ENCODE results near the gene CRYBA2. TPM values are rescaled to one million over a fixed set of nuclear protein-coding genes. Genes with fewer than 3 reads are reported as not detected.

Gene CRYBA2
- total RNA-seq, 1 experiment from 2014 or later = 0.17 TPM

DNA sequence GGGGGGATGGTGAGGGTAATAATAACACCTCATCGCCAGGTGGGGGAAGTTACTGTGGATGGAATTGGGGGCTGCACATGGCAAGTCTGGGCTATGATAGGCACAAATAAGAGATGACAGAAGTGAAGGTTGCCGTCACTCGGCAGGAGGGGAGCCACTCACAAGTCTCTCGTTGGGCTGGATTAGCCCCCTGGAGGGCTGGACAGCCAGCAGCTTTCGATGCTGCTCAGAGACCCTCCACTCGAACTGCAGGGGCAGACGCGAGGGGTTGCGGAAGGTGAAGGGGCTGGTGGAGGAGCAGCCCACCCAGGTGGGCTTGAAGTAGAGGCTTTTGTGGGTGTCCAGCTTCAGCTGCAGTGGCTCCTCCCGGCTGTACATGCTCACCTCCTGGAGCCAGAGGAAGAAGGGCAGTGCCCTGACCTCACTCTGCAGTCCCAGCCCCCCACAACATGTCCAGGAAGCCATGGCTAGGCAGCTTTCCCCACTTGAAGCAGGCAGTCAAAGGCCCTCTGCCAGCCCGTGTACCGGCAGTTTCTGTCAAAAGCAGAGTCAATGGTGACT lies 29.9 kb upstream of the CRYBA2 start:
- DNase-seq (ENCODE audit: low read depth) = no peak

DNA sequence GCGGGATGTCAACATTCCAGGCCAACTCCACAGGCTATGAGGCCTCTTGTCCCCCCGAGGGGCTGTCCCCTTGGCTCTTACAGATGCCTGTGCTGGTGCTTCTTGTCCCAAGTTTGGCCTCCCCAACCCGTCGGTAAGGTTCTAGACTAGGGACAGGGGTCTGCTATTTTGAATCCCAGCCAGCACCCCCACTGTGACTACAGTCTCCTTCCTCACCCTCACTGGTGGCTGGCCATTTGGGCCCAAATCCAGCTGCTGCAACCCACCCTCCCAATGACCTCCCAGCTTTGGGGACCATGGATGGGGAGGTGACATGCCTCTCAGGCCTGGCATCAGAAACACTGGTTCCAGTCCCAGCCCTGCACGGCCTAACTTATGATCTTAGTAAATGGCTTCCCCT lies 29.4 kb upstream of the CRYBA2 start:
- no peak for DNase-seq (ENCODE audit: low read depth)

DNA sequence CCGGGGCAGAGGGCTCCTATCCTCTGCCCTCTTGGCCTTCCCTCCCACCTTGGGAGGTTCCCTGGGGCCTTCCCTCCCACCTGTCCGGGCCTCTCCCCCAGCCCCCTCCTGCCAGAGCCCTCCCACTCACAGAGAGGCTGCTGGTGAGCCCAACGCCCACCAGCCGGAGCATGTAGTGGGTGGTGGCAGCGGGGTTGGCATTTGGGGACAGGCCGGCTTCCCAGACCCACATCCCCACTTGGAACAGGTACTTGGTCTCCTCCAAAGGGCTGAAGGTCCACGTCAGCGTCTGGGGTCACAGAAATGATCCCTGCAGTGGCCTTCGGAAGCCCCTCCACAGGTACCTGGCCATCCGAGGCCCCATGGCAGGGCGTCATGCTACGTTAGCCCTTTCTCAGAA lies 28.8 kb upstream of the CRYBA2 start:
- DNase-seq (ENCODE audit: low read depth) = no peak

DNA sequence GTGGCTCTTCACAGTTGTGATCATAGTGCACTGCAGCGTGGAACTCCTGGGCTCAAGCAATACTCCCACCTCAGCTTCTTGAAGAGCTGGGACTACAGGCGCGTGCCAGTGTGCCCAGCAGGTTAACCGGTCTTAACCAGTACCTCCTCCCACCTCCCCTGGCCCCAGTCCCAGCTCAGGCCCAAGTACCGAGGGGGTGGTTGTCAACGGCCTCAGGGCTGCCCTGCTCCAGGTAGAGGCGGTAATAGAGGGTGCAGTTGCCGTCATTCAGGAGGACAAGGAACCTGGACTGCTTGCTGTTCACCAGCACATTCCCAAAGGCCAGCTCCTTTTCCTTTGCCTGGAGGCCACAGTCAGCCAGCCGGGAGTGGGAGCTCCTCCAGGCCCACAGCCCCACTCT lies 28.4 kb upstream of the CRYBA2 start:
- no peak for DNase-seq (ENCODE audit: low read depth)

DNA sequence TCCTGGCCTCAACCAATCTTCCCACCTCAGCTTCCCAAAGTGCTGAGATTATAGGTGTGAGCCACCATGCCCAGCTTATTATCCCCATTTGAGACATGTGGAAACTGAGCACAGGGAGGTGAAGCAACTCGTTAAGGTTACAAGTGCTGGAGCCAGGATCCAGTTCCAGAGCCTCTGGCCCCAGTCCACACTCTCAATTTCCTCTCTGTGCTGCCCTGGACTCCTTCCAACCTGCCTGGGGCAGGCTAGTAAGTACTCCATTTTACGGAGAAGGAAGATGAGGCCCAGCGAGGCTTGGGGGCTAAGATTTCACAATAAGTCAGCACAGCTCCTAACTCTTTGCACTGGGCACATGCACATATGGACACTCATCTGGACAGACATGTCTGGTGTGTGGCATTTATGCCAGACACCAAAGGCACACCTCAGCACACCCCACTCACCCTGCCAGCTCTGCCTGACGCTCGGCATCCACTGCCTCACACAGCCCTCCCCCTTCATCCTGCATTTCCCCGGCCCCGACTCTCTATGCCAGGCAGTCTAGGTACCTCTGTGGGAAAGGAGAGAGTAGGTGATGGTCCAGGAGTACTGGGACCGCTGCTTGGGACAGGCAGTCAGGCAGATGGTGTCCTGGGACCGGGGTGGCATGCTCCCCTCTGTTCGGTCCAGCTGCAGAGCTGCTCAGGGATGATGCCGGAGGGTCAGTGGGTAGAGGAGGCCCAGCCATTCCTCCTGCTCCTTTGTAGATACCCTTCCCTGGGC lies 27.6 kb upstream of the CRYBA2 start:
- DNase-seq (ENCODE audit: low read depth) = peak; percentile 19

DNA sequence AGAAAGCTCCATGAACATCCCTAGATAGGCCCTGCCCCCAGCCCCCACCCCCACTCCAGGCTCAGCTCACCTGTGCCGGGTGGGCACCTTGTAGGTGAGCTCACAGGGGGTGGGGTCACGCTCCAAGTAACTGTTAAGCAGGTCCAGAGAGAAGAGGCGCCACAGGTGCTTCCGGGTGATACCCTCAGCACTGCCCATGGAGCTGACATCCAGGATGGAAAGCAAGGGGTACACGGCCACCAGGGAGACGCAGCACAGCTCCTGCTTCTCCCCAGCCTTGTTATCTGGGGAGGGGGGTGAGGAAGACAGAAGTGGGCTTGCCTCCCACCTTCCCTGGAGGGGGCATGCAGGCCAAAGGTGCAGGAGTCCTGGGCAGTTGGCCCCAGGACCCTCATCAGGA lies 26.2 kb upstream of the CRYBA2 start:
- DNase-seq (ENCODE audit: low read depth) = no peak

DNA sequence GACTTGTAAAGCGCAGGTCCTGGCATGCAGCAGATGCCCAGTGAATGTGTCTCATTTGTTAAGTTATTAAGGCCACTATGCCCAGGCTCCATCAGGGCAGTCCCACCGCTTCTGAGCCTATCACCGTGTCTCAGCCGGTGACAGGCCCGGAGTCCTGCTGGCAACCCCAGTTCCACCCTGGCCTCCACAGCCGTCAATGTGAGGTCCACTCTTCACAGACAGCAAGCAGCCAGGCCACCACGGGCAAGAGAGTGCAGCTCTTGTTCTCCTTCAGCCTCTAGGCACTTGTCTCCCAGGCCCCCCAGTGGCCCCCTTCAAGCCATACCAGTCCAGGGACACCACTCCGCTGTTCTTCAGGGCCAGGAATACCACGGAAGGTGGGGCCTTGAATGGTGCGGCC lies 25.5 kb upstream of the CRYBA2 start:
- no peak for DNase-seq (ENCODE audit: low read depth)

DNA sequence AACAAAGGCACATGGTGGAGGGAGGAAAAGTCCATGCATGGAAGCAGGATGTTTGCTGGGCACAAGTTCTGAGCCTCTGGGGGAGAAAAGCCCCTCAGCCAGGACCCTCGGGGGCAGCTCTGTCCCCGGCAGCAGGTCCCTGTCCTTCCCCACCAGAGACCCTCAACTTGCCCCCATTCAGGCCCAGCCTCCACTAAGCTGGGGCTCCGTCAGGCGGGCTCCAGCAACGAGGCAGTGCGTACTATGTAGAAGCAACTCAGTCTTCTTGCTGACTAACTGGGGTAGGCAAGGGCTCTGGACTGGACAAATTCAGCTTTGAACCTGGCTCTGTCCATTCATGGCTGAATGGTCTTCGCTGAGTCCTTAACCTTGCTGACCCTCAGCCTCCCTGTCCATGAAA lies 25.1 kb upstream of the CRYBA2 start:
- no peak for DNase-seq (ENCODE audit: low read depth)

DNA sequence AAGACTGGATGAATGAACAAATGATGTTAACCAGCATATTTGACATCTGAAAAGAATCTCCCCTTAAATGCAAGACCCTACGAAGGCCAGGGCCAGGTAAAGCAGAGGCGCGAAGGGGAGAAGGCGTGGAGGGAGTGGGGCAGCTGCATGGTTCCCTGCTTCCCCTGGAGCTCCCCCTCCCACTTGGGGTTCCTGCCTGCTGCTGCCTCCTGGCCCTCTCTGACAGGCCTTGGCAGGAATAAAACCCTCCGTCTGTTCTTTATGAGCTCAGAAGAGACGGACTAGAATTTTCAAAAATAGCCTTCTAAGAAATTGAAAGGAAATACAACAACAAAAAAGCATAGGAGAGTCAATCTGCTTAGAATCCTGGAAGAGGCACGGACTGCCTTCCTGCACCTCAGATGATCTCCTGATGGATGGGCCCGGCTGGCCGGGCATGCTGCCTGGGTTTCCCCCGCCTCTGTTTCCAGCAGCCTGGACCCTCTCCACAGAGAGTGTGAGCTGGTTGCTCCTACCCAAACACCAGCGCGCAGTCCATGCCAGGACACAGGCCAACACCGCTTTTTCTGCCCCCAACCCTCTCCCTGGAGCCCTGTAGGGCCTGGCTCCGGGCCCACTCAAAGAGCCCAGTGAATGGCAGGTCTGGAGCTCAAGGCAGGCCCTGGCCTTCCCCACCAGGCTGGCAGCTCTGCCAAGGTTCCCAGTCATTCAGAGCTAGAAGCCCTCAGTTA lies 24.1 kb upstream of the CRYBA2 start:
- no peak for DNase-seq (ENCODE audit: low read depth)

DNA sequence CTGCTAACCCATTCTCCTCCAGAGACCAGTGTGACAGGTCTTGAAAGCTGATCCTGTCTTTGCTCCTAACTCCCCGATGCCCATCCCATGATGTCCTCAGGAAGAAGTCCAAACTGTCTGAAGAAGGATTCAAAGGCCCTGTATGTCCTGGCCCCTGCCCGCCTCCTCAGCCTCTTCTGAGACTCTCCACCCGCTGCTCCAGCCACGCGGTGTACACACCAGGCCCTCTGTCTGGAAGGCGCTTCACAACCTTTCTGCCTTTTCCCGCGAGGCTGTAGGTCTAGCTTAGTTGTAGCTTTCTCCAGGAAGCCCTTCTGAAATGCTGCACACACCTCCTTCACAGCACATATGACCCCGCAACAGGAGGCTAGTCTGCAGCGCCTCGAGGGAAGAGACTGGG lies 23.5 kb upstream of the CRYBA2 start:
- no peak for DNase-seq (ENCODE audit: low read depth)

DNA sequence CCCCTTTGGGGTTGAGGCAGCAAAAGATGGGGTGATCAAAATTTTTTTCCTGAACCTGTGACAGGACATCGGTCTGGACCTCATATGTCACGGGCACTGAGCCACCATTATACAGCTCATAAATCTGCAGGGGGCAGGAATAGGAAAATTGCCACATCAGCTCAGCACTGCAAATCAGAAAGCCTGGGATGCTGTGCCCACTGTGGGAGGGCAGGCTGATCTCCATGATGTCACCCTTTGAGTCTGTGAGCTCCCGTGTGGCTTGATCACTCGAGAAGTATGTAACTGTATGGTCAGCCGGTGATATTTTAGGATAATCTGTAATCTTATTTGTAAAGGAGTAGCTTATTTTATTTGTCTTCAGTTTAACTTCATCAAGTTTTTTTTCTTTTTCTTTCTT lies 17.7 kb upstream of the CRYBA2 start:
- DNase-seq (ENCODE audit: low read depth) = no peak

DNA sequence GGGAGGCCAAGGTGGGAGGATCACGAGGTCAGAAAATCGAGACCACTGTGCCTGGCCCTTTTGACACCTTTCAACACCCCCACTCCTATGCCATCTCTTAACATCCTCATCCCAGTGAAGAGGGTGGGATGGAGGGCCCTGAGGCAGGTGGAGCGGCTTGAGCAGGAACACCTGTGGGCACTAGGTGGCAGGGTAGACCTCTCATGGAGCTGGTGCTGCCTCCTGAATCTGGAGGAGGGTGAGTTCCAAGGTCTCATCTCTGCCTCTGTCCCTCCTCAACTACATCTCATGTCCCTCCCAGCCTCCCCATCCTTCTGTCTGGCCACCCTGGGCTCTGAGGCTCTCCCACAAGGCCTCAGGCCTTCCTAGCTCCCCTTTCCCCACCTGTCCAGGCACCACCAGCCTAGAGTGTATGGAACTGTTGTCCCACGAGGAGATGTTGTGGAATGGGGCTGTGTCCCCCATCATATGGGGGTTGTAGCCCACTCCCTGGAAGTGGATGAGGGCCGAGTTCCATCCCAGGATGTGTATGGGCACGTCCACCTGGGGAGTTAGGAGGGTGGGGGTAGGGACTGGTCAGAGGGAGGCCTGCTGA lies 17.0 kb upstream of the CRYBA2 start:
- peak; percentile 32 for DNase-seq (ENCODE audit: low read depth)

DNA sequence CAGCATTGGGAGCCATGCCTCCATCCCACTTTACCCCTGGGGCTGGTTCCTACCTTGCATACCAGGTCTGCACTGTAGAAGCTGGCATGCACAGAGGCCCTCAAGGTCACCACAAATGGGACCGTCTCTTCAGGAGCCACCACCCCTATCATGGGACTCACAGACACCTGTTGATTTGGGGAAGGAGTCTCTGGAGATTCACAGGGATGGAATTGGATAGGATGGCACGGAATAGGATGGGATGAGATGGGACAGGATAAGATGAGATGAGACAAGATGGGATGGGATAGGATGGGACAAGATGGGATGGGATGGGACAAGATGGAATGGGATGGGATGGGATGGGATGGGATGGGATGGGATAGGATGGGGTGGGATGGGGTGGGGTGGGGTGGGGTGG lies 16.1 kb upstream of the CRYBA2 start:
- no peak for DNase-seq (ENCODE audit: low read depth)

DNA sequence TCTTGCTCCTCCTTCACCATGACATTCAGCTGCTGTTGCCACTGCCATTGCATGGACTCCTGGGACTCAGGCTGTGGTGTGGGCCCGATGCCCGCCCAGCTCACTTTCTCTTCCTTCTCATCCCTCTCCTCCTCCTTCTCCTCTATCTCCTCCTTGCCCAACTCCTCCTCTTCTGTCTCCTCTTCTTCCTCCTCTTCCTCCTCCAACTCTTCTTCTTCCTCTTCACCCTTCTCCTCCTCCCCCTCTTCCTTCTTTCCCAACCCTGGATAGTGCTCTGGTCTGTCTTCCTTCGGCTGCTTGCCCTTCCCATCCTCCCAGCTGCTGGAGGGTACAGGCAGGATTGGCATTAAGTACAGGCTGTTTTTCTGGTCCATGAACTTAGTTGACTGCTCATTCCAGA lies 10.8 kb upstream of the CRYBA2 start:
- no peak for DNase-seq (ENCODE audit: low read depth)

DNA sequence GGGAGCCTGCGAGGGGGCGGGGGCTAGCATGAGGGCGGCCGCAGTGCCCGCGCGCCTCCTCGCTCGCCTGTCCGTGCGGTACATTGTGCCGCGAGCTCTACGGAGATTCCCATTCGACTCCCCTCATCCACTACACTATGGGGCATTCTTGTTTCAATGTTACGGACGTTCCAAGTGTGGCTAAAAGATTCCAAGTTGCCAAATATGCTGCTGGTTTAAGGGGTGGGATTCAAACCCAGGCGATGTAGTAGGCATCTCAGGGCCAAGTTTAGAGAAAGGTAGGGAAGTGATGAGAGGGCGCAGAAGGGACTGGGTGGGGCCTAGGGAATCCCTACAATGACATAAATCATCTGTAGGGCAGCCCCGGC lies 10.0 kb upstream of the CRYBA2 start:
- no peak for DNase-seq (ENCODE audit: low read depth)

DNA sequence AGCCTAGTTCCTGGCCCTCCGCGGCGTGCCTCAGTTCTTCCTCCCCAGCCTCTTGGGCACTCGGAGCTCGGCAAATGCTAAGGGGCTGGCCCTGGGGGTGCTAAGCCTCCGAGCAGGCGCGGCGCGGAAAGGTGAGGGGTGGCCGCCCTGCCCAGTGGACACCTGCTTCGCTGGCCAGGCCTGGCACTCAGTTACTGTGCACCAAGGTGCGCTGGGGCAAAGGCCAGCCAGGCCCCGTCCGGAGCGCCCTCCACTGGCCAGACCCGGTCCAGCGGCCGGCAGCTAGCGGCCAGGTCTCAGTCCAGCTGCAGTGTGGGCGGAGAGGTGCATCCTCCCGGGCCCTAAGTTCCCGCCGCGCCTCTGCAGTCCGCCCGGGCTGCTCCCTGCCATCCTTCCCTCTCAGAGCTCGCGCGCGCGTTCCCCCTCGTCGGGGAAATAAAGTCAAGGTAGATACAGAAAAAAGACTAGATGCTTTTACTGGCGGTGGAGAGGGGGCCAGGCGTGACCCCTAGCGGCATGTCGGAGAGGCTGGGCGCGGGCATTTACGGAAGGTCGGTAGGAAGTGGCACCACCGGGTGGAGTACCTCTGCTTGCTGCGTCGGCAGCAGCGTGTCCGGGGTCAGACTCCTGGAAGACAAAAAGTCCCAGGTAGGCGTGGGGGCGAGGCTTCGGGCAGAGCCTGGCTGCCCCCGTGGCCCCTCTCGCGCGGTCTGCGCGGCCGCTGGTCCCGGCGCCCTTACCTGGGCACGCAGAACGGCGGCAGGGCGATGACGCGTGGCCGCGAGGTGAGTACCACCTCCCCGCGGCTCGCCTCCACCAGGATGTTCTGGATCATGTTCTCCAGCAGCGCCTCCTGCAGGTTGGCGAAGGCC lies 9.4 kb upstream of the CRYBA2 start:
- DNase-seq (ENCODE audit: low read depth) = peak; percentile 13

DNA sequence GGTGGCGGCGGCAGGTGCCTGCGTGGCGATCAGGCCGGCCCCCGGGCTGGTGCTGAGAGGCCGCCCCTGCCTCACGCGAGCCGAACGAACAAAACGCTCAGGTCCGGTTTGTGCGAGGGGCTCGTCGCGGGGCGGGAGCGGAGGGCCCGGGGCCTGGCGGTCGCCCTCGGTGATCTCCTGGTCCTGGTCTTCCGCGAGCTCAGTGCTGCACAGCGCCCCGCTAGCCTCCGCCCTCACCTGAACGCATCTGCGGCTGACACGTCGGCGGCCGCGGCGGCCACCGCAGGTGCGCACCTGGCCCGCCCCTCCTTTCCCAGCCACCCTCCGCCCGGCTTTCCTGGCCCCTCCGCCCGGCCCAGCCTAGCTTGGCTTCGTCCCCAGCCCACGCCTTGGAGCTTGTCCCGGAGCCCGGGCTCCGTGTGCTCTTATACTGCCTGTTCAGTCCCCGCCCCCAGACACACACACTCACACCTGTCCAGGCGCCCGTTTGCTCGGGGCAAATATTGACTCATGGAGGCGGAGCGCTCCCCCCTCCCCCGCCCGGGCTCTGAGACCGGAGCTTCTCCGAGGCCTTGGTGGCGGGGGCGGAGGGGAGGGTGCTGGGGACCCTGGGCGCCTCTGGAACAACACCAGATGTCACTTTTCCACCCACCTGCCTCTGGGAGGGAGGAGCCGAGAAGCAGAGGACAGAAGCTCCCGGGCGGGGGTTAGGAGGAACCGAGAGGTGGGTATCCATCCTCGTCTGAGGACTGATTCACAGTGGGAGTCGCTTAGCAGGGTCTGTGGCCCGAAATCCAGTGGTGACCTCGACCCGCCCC lies 8.6 kb upstream of the CRYBA2 start:
- peak; percentile 15 for DNase-seq (ENCODE audit: low read depth)

DNA sequence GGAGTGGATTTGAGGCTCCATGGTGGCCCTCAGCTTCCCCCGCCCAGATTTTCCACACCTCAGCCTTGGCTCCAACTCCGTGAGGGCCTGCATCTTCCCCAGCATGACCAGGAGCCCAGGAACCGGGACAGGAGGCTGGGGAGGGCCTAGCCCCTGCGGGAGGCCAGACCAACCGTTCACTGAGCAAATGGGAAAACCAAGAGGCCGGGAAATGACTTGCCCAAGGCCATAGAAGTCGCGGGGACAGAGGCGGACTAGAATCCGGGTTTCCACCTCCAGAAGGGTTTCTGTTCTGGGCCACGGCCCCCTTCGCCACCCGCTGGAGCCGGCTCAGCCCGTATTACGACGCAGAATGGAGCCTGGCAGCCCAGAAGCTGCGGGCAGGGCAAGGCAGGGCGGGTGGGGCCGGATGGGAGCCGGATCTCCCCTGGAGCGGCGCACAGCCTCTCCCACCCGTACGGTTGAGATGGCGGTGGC lies 7.9 kb upstream of the CRYBA2 start:
- DNase-seq (ENCODE audit: low read depth) = no peak

DNA sequence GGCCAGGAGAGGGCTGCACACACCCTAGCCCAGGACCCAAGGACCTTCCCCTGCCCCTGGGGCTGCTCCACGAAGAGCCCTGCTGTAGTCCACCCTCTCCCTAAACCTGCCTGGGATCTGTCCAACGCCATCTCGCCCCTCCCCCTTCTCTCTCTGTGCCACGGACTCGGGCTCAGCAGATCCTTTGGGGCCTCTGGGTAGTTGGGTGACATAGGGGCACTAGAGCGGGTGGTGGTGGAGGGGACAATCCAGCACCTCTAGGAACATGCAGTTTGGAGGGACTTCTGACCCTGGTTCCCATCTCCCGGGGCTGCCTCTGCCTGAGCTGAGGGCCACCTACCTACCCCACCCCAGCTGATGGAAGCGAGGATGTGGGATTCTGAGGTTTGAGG lies 7.3 kb upstream of the CRYBA2 start:
- DNase-seq (ENCODE audit: low read depth) = no peak

DNA sequence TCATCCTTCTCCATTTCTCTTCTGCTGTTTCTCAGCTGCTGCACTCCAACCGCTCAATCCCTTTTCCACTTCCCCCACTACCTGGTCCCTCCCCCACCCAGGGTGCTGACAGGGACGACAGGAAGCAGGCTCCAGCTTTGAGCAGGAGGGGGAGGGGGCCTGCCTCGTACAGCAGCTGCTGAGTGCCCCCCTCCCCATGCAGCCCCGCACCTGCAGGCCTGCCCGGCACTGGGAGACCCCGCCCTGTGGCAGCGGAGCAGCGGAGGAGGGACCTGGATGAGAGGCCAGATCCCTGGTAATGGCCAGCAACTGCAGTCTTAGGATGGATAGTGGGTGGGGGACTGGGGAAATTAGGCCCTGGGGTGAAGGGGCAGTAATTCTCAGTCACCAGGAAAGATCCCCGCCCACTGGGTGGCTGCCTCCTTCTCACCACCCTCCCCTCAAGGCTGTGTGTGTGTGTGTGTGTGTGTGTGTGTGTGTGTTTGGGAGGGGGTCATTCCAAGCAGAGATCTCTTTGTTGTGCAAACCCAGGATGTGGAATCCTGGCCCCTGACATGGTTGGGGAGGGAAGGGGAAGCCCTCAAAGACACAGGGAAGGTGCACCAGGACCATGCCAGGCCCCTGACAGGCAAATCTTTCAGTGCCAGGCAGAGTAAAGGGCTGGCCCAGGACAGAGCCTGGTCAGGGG lies 6.8 kb upstream of the CRYBA2 start:
- no peak for DNase-seq (ENCODE audit: low read depth)
